SK-N-SH (cell line): Measurements from ENCODE around the gene AIP. TPM values are rescaled to one million over a fixed set of nuclear protein-coding genes. Genes with fewer than 3 reads are reported as not detected.

ENCODE experiments used
- CTCF ChIA-PET: fragments of 300-600, 350-600 bp; formaldehyde crosslinking; extraction: SDS; loops from one replicate; lab custom pipeline; 2021; lab: Yijun Ruan, JAX
- POLR2A ChIA-PET: fragments of 350-600 bp; sonication (Branson Sonifier 250); formaldehyde crosslinking; extraction: SDS; loops from one replicate; lab custom pipeline; 2020; ENCODE audit warnings: antibody characterized with exemption, inconsistent platforms; lab: Yijun Ruan, JAX
- DNase-seq: peaks from one replicate; pipeline ENCODE4 v3.0.0; 2012
- H2AFZ ChIP-seq: fragments of 200-600 bp; sonication (generic); 2 replicates; pipeline ENCODE4 v1.8.1; 2016; ENCODE audit warnings: antibody characterized with exemption, mild to moderate bottlenecking, low read depth
- H3F3A ChIP-seq: fragments of 200-600 bp; sonication (generic); replicated peaks from 2 replicates; pipeline ENCODE3; 2016; ENCODE audit warnings: antibody characterized with exemption, mild to moderate bottlenecking; ENCODE audit not compliant: insufficient read depth
- H3K27ac ChIP-seq, 2 experiments: fragments of 200-500 bp in 1 of 2; fragments of 200-600 bp in 1 of 2; sonication (Bioruptor generic) in 1 of 2; sonication (generic), shearing (Covaris generic) in 1 of 2; 2 replicates each; pipeline versions ENCODE4 v1.5.1 to v1.6.1; 2014 to 2016; ENCODE audit warnings: low read depth in 2 of 2, inconsistent platforms in 1 of 2, low read length in 1 of 2, mild to moderate bottlenecking in 1 of 2, mixed read lengths in 1 of 2
- H3K27me3 ChIP-seq: fragments of 200-600 bp; sonication (generic), shearing (Covaris generic); 2 replicates; pipeline ENCODE4 v1.6.1; 2016; ENCODE audit warnings: mixed run types; ENCODE audit not compliant: insufficient read depth
- H3K36me3 ChIP-seq, 2 experiments: fragments of 200-500 bp in 1 of 2; fragments of 200-600 bp in 1 of 2; sonication (Bioruptor generic) in 1 of 2; sonication (generic) in 1 of 2; replicated peaks in 1 of 2; 2 replicates each; pipeline versions ENCODE3 to v1.5.1; 2014 to 2016; ENCODE audit warnings: low read length in 1 of 2, mild to moderate bottlenecking in 1 of 2; ENCODE audit not compliant: insufficient read depth in 2 of 2, control insufficient read depth in 1 of 2
- H3K4me1 ChIP-seq, 2 experiments: fragments of 200-500 bp in 1 of 2; fragments of 200-600 bp in 1 of 2; sonication (Bioruptor generic) in 1 of 2; sonication (generic), shearing (Covaris generic) in 1 of 2; 2 replicates each; pipeline versions ENCODE4 v1.5.1 to v1.6.1; 2014 to 2016; ENCODE audit warnings: low read depth in 1 of 2, low read length in 1 of 2, mixed run types in 1 of 2; ENCODE audit not compliant: insufficient read depth in 2 of 2, control insufficient read depth in 1 of 2
- H3K4me2 ChIP-seq: fragments of 200-600 bp; sonication (generic), shearing (Covaris generic); 2 replicates; pipeline ENCODE4 v1.6.1; 2017; ENCODE audit warnings: mixed run types
- H3K4me3 ChIP-seq, 2 experiments: fragments of 200-500 bp in 1 of 2; fragments of 200-600 bp in 1 of 2; sonication (Bioruptor generic) in 1 of 2; sonication (generic), shearing (Covaris generic) in 1 of 2; 2 replicates each; pipeline versions ENCODE4 v1.5.1 to v1.8.1; 2014 to 2016; ENCODE audit warnings: low read depth in 2 of 2, inconsistent platforms in 1 of 2, low read length in 1 of 2, mild to moderate bottlenecking in 1 of 2, mixed read lengths in 1 of 2, moderate library complexity in 1 of 2
- H3K79me2 ChIP-seq: fragments of 200-600 bp; sonication (generic); 2 replicates; pipeline ENCODE4 v1.8.1; 2017; ENCODE audit warnings: mild to moderate bottlenecking; ENCODE audit not compliant: insufficient read depth
- H3K9ac ChIP-seq: fragments of 200-600 bp; sonication (generic); 2 replicates; pipeline ENCODE4 v1.6.1; 2017; ENCODE audit warnings: mixed run types
- H3K9me2 ChIP-seq: fragments of 200-600 bp; sonication (generic); 2 replicates; pipeline ENCODE4 v1.6.1; 2017; ENCODE audit warnings: mixed run types
- H3K9me3 ChIP-seq: fragments of 200-600 bp; sonication (generic); 2 replicates; pipeline ENCODE4 v1.6.1; 2017; ENCODE audit warnings: mixed run types, mild to moderate bottlenecking, moderate library complexity
- H4K20me1 ChIP-seq: fragments of 200-600 bp; sonication (generic); 2 replicates; pipeline ENCODE4 v1.6.1; 2017; ENCODE audit warnings: mild to moderate bottlenecking, mixed run types; ENCODE audit not compliant: insufficient read depth
- CTCF ChIP-seq: fragments of 200-600 bp; sonication (generic); IDR thresholded peaks from 2 replicates; pipeline ENCODE4 v1.6.1; 2017; ENCODE audit warnings: antibody characterized with exemption, mild to moderate bottlenecking, moderate library complexity
- EZH2phosphoT487 ChIP-seq: fragments of 200-600 bp; sonication (generic); IDR thresholded peaks from 2 replicates; pipeline ENCODE4 v1.6.1; 2017; ENCODE audit warnings: low read depth, mixed run types, mild to moderate bottlenecking, antibody characterized with exemption, moderate library complexity, borderline replicate concordance
- FOSL2 ChIP-seq: IDR thresholded peaks from 2 replicates; pipeline ENCODE4 v1.4.0; 2012; ENCODE audit warnings: low read depth, mild to moderate bottlenecking, moderate library complexity, borderline replicate concordance
- FOXM1 ChIP-seq: IDR thresholded peaks from 2 replicates; pipeline ENCODE4 v1.4.0; 2012; ENCODE audit warnings: low read depth, mild to moderate bottlenecking
- GABPA ChIP-seq: IDR thresholded peaks from 2 replicates; pipeline ENCODE4 v1.4.0; 2012; ENCODE audit warnings: low read depth, mild to moderate bottlenecking
- JUND ChIP-seq: IDR thresholded peaks from 2 replicates; pipeline ENCODE4 v1.4.0; 2012
- MEF2A ChIP-seq: IDR thresholded peaks from 2 replicates; pipeline ENCODE4 v1.4.0; 2012; ENCODE audit warnings: low read depth, borderline replicate concordance
- MXI1 ChIP-seq: IDR thresholded peaks from 2 replicates; pipeline ENCODE4 v1.6.1; 2012; ENCODE audit warnings: mild to moderate bottlenecking, low read depth, low read length, improper control_type of control experiment
- NRF1 ChIP-seq: IDR thresholded peaks from 2 replicates; pipeline ENCODE4 v1.6.1; 2012; ENCODE audit warnings: low read depth, mild to moderate bottlenecking, low read length
- POLR2AphosphoS5 ChIP-seq: IDR thresholded peaks from 2 replicates; pipeline ENCODE4 v1.6.1; 2012; ENCODE audit warnings: low read depth, low read length
- RAD21 ChIP-seq: IDR thresholded peaks from 2 replicates; pipeline ENCODE4 v1.6.1; 2012; ENCODE audit warnings: mild to moderate bottlenecking, low read length
- RCOR1 ChIP-seq: fragments of 150-350 bp; IDR thresholded peaks from 2 replicates; pipeline ENCODE4 v1.6.1; 2017; ENCODE audit warnings: antibody characterized with exemption, low read length
- RXRA ChIP-seq: IDR thresholded peaks from 2 replicates; pipeline ENCODE4 v1.4.0; 2012; ENCODE audit warnings: low read depth, mild to moderate bottlenecking, borderline replicate concordance
- SIN3A ChIP-seq: IDR thresholded peaks from 2 replicates; pipeline ENCODE4 v1.6.1; 2012; ENCODE audit warnings: low read depth, mild to moderate bottlenecking, low read length, moderate library complexity, borderline replicate concordance
- TAF1 ChIP-seq: IDR thresholded peaks from 2 replicates; pipeline ENCODE4 v1.6.1; 2012; ENCODE audit warnings: low read depth, mild to moderate bottlenecking, low read length, moderate library complexity, borderline replicate concordance
- USF1 ChIP-seq: IDR thresholded peaks from 2 replicates; pipeline ENCODE4 v1.4.0; 2012; ENCODE audit warnings: low read depth, borderline replicate concordance
- ZBTB33 ChIP-seq: IDR thresholded peaks from 2 replicates; pipeline ENCODE4 v1.4.0; 2012; ENCODE audit warnings: low read depth, borderline replicate concordance
- WGBS: methylation state at CpG from one replicate; pipeline ENCODE4 v1.1.6; 2017; ENCODE audit warnings: low lambda C conversion rate; 5-methylcytosine and 5-hydroxymethylcytosine counted together
- polyA plus RNA-seq, 3 experiments: library from polyadenylated mRNA; depleted of rRNA; stranded (reverse); fragments of >200 nt; gene quantifications; 2 replicates each; pipeline ENCODE4 v1.2.3, GENCODE V29; 2012

Gene AIP
- polyA plus RNA-seq, 1 of the 3 experiments (the other 2 are of a cell fraction), result 207 TPM

- H2AFZ ChIP-seq, result no peak overlapping the region
- H3K9me3 ChIP-seq, result no peaks in the 10 kb centered on the region
- WGBS, result 88% methylated on average over 8 of the region's 8 CpGs
- TF ChIP-seq JUND (no peak), GABPA (no peak), NRF1 (no peak), TAF1 (no peak), RXRA (no peak), FOXM1 (no peak), POLR2AphosphoS5 (no peak), RAD21 (no peak), SIN3A (no peak), MXI1 (no peak), RCOR1 (no peak), USF1 (no peak), CTCF (no peak), FOSL2 (no peak), MEF2A (no peak), EZH2phosphoT487 (no peak), ZBTB33 (no peak)
- H3K79me2 ChIP-seq, result peaks cover 7% of the 10 kb centered on the region; the same call in 1 of the 2 replicates
- no peaks in the 10 kb centered on the region for H4K20me1 ChIP-seq
- H3K4me2 ChIP-seq, result no peak overlapping the region
- CTCF ChIA-PET, result interaction anchor here (0.9 to 3.4 kb wide), 5 partner anchors 32 to 93 kb away, joined by 3 to 32 read pairs (median 8); partner anchors contain the start of gene PPP1CA
- no peak overlapping the region for H3K4me3 ChIP-seq
- H3K9ac ChIP-seq, result no peak overlapping the region
- DNase-seq, result no peak
- POLR2A ChIA-PET, result interaction anchor here (1.3 to 1.9 kb wide), 2 partner anchors 13 to 79 kb away, joined by 5 to 6 read pairs; partner anchors contain the start of genes AIP and RAD9A
- H3F3A ChIP-seq, result peaks cover 10% of the 10 kb centered on the region
- H3K27me3 ChIP-seq, result no peaks in the 10 kb centered on the region
- H3K27ac ChIP-seq, result no peak overlapping the region
- H3K4me1 ChIP-seq, result peaks cover 0 to 22% of the 10 kb centered on the region in 2 experiments; a peak in 1 of 4 replicates
- H3K36me3 ChIP-seq, result no peaks in the 10 kb centered on the region
- H3K9me2 ChIP-seq, result no peaks in the 10 kb centered on the region
Measured at GRCh38 chr11:67470337-67471002, 12.4 kb upstream of the AIP start.
